Upper lobe of left lung (tissue), 4 donors: Measurements from ENCODE around the gene RBM34.

Experiments
- CTCF ChIP-seq, 6 experiments: fragments of 450-650 bp in 4 of 6; fragments of 200-600 bp in 2 of 6; sonication (generic) in 2 of 6; IDR thresholded peaks; one replicate each; pipeline ENCODE4 v1.5.1; 2016 to 2019; ENCODE audit warnings: antibody characterized with exemption in 6 of 6
- EP300 ChIP-seq, 4 donors: sonication (generic); formaldehyde crosslinking; IDR thresholded peaks; one replicate each; pipeline ENCODE4 v1.5.1; 2017; ENCODE audit warnings: antibody characterized with exemption in 4 of 4, control low read depth in 2 of 4
- POLR2A ChIP-seq, 4 donors: fragments of 450-650 bp; IDR thresholded peaks; one replicate each; pipeline ENCODE4 v1.5.1; 2016 to 2017; ENCODE audit warnings: antibody characterized with exemption in 4 of 4, mild to moderate bottlenecking in 2 of 4
- POLR2AphosphoS5 ChIP-seq, 2 donors: sonication (generic); formaldehyde crosslinking; IDR thresholded peaks; one replicate each; pipeline ENCODE4 v1.5.1; 2017; ENCODE audit warnings: antibody characterized with exemption in 2 of 2

DNA sequence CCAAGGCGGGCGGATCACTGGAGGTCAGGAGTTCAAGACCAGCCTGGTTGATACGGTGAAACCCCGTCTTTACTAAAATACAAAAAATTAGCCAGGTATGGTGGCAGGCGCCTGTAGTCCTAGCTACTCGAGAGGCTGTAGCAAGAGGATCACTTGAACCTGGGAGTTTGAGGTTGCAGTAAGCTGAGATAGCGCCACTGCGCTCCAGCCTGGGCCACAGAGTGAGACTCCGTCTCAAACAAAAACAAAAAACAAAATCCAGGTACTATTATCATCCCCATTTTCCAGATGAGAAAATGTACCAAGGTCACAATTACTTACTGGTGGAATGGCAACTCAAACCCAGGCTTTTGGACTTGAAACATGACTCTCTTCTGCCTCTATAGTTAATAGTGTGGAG, 36.9 kb downstream of the RBM34 start:
- TF ChIP-seq CTCF (IDR thresholded peaks at IDR 0.05) (no peak), POLR2A (IDR thresholded peaks at IDR 0.05) (no peak), EP300 (IDR thresholded peaks at IDR 0.05) (no peak), POLR2AphosphoS5 (IDR thresholded peaks at IDR 0.05) (no peak)
